22Rv1 (cell line): Measurements from ENCODE around the gene RNF7.
"Not testable (repeated sequence)": the region's sequence is repeated elsewhere in the genome, so short reads cannot be mapped to it uniquely, and the experiment has no call there.

Experiments used
- H3K27ac ChIP-seq: fragments of 450-650 bp; 2 replicates; pipeline ENCODE4 v1.5.1; 2017
- CTCF ChIP-seq: fragments of 450-650 bp; IDR thresholded peaks from 2 replicates; pipeline ENCODE4 v1.5.1; 2017; ENCODE audit warnings: mild to moderate bottlenecking
- ZFX ChIP-seq: fragments of 450-650 bp; IDR thresholded peaks from 2 replicates; pipeline ENCODE4 v1.6.1; 2017; ENCODE audit warnings: antibody characterized with exemption, borderline replicate concordance

Gene RNF7

GRCh38 chr3:141738022-141738890 lies at the start of gene RNF7:
RNF7 (plus strand) TSS chr3:141738298; CDS start chr3:141738342, 44 bp downstream.
- H3K27ac ChIP-seq, result peak within 1 kb of the TSS; percentile 83
- TF ChIP-seq ZFX (no peak), CTCF (peak; percentile 98)

DNA sequence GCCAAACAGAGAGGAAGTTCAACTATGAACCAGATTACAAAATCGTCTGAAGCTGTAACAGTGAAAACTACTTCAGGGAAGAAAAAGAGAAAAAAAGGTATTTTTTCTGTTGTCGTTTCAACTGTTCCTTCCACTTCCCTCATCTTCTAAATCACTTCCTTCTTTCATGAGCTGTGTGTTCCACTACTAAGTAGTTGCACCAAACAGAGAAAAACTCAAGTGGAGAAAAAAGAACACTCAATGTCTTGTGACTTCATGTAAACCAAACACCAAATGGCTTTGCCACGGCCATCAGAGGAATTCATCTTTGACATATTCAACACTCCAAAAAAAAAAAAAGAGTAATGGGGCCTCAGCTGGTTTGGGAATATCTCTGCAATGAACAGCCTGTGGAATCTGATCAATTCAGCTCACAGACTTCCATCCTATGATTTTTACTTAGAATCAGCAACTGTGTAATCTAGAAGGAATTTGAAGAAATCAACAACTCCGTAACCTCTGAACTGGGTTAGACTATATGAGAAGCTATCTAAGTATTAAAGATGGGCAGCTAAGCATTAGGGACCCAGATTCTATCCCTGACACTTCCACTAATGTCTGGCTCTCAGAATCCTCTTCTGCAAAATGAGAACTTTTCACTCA lies 47.5 kb upstream of the RNF7 start:
- TF ChIP-seq ZFX (no peak), CTCF (no peak)
- no peak overlapping the region for H3K27ac ChIP-seq

GRCh38 chr3:141691471-141691870 lies 46.6 kb upstream of the RNF7 start:
- not testable (repeated sequence) for H3K27ac ChIP-seq

GRCh38 chr3:141692973-141693372 lies 45.1 kb upstream of the RNF7 start:
- H3K27ac ChIP-seq, result not testable (repeated sequence)

GRCh38 chr3:141699324-141699723 lies 38.8 kb upstream of the RNF7 start:
- no peak for TF ChIP-seq ZFX
- TF ChIP-seq CTCF, result no peak

GRCh38 chr3:141699897-141700296 lies 38.2 kb upstream of the RNF7 start:
- H3K27ac ChIP-seq, result no peak overlapping the region
- TF ChIP-seq ZFX, result no peak
- no peak for TF ChIP-seq CTCF

More at GRCh38 chr3:141699324-141699723, 38.8 kb upstream of the RNF7 start:
- H3K27ac ChIP-seq, result no peak overlapping the region

DNA sequence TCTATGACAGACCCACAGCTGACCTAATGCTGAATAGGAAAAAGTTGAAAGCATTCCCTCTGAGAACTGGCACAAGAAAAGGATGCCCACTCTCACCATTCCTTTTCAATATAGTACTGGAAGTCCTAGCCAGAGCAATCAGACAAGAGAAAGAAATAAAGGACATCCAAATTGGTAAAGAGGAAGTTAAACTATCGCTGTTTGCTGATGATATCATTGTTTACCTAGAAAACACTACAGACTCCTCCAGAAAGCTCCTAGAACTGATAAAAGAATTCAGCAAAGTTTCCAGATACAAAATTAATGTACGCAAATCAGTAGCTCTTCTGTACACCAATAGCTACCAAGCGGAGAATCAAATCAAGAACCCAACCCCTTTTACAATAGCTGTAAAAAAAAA lies 34.7 kb upstream of the RNF7 start:
- H3K27ac ChIP-seq, result not testable (repeated sequence)

GRCh38 chr3:141707741-141708203 lies 30.3 kb upstream of the RNF7 start:
- H3K27ac ChIP-seq, result no peak overlapping the region

More at GRCh38 chr3:141707741-141708203, 30.3 kb upstream of the RNF7 start:
- TF ChIP-seq ZFX, result no peak
- TF ChIP-seq CTCF, result no peak
